GM18870 (cell line): ENCODE results near the gene SORL1.

Experiments
- ATAC-seq: cut with Tn5 transposase; IDR thresholded peaks from one replicate; pipeline ENCODE4 v1.9.1; 2021; ENCODE audit warnings: moderate library complexity; ENCODE audit not compliant: unreplicated experiment

Gene SORL1

DNA sequence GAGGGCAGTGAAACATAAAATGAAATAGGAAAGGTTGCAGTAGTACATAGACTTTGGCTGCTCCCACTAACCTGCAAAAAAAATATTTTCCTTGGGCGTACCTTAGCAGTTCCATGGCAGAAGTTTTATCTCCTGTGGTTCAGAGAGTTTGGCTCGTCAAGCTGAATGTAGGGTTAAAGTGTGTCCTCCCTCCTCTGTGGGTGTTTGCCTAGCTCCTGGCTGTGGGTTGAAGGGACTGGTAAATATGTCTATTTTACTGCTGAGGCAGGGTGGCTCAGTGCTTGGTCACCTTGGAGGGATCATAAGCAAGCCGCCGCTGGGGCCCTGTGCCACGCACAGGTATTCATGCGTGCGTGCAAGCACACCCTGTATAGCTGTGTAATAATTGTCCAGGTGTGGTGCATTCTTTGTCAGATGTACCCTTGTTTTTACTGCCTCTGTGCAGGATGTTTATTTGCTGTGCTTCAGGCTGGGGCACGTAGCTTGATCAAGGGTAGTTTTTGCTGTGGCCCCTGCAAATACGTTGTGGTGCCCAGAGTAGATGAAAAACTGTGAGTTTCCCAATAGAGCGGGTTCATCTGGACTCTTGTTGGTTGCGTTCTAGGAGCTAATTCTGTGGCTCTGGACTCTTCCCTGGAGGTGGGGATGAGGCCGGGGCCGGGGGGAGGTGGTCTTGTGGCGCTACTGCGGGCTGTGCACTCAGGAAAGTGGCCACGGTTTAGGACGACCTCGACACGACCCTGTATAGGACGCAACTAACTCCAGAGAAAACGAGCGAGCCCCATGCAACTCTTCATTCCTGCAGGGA is 732 bp upstream of the SORL1 start:
- no peak for ATAC-seq

DNA sequence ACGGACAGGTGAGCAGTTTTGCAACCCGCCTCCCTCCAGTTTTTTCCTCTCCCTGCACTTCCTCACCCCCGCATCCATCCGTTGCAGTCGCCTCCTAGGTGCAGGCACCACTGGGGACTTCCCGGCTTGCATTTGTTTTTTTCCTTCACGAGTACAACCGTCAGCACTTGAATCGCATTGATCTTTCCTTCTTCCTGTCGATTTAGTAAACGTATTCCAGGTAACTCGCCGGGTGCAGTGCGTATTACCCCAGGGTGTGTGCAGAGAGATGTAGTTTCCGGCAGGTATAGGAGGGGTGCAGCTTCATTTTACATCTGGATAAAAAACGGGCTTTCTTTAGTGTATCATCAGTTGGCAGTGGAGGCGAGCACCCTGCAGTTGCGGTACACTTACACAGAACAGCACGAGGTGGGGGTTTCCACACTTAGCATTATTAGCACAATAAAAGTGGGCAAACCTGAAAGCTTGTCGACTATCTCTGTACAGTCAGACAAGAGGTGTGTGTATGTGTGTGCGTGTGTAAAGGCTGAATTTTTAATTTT is 566 bp downstream of the SORL1 start, which contains the start of gene SORL1-AS1:
Gene SORL1-AS1 (minus strand): TSS at position 359 of the 542 bp plus-strand sequence.
- ATAC-seq = no peak

DNA sequence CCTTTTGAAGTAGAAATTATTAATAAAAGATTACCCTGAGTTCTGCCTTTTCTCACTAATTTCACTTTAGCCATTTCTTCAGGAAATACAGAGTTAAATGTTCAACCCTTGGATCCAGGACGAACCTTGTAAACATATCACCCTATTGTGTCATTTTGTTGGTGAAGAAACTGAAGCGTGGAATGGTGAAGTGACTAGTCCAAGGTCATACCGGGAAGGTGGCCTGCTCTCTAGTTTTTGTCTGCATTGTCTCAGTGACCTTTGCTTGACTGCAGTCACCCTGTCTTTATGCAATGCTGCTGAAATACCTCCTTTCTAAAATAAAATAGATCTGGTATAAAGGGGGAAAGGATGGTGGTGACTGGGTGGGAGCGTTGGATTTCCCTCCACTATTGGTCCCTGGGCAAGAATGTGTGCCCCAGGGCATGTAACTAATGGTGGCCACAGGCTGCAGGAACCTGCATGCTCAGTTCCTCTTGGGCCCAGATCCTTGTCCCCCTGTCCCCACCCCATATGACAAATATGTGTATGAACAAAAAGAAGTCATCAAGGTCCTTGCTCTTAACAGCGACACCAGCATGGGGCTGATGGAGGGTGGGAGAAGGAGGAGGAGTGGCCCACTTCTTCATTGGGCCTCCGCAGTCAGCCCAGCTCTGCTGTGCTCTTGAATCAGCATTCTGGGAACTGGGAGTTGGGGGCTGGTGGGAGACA is 1.6 kb downstream of the SORL1 start:
- ATAC-seq = no peak

DNA sequence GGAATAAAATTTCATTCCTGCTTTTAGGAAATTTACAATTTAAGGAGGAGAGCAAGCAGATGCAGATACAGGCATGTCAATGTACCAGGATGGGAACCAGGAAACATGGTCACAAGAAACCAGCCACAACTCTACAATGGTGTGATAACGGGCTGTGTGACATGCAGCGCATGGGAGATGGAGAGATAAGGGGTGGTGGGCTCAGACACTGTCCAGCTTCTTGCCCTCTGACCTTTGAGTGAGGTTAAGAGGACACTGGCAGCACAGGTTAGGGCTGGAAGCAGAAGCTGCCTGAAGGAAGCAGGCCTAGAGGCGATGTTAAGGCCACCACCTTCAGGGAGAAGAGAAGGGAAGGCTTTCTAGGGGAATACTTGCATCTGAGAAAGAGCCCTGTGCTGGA is 3.0 kb downstream of the SORL1 start:
- ATAC-seq = no peak

DNA sequence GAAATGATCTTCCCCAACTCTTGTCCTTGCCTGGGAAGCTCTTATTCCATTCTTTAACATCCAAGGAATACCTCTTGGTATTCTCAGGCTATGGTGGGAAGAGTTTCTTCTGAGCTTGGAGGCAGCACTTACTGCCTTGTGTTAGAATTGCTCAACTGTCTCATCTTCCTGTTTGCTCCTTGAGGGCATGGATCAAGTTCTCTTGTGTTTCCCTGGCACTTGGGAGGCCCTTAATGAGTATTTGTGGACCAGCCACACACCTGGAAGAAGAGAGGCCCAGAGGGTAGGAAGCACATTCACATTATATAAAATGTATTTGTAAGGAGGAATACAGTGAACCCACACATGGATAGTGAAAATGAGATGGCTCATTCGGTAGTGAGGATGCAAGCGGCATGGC is 4.0 kb downstream of the SORL1 start:
- no peak for ATAC-seq

DNA sequence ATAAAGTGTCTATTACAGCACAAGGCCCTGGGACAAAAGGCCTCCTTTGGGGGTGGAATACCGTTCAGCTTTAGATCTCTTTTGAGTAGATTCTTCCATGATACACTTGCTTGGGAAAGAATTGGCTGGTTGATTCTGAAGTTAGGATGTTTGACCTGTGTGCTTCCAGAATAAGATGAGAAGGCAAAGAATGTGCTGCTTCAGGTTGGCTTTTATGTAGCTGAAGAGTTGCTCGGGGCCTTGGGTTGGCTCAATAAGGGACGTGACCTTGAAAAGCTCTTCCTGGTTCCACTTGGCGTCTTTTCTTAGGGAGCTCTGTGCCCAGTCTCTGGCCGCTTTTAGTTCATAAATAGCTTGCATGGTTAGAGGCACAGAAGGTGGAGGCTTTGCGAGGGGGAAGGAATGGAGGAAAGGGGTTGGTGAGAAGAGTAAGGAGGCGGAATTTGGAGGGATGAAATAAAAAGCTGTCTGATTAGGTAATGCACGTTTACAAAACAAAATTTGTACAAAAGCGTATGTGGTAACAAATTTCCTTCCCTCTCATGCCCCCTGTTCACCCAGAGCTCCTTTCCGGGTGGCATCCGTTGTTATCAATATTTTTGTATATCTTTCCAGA is 4.8 kb downstream of the SORL1 start:
- ATAC-seq = no peak

DNA sequence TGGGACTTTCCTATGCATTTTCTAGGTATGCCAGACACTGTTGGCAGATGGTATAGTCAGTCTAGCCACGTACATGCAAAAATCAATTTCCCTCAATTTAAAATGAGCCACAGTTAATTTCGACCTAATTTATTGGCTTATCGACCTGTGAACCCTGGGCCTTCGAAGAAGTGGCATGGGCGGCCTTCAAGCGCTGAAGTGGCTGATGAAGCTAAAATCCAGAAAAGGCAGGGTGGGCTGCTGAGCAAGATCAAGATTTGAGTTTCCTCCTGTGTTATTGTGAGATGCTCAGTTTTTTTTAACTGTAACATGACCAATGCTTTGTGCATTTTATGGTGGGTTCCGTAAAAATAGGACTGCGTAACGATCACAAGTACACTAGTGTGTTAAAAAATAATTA is 6.4 kb downstream of the SORL1 start:
- no peak for ATAC-seq

DNA sequence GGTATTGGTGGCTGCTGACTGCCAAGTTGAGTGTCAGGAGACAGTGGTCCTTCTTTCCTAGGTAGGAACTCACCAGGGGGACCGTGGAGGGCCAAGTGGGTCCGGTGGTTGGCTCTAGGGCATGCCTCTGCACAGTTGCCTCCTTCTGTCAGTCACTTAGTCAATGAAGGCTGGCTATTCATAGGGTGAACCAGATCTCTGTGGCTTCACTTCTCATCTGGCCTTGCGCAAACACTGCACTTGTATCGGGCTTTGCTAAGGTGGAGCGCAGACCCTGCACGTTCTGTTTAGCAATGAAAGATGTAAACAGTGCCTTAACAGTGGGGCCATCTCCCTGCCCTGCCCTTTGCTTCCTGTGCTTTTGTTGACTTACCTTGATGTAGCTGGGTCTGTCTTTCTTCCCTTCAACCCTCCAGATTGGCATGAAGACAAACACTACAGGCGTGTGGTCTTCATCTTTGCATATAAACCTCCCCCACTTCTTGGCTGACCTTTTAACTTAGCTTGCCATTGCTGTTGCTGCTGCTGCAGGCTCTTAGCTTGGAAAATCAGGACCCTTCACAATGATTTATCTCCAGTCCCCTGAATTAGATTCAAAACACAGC is 7.4 kb downstream of the SORL1 start:
- no peak for ATAC-seq

DNA sequence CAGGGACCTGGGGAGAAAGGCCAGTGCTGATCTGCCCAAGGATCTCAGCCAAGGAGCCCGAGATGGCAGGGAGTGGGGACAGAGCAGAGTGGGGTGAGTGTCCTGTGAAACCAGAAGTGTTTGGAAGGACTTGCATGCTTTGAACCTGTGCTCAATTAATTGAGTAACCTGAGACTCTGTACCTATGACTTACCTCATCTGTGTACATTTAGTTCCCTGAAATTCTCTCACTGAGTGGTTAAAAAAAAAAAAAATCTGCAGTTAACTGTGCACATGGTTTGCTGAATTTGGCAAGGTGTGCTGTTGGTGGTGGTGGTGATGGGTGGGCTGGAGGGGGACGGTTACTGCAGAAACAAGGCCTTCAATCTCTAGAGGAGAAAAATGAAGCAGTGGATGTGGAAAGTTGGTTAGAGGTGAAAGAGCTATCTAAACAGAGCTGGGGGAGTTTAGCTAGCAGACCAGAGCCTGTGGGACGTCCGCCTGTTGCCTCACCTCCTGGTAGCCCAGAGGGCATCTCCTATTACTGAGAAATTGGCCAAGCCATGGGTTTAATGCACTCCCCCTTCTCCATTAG is 8.9 kb downstream of the SORL1 start:
- ATAC-seq = no peak

DNA sequence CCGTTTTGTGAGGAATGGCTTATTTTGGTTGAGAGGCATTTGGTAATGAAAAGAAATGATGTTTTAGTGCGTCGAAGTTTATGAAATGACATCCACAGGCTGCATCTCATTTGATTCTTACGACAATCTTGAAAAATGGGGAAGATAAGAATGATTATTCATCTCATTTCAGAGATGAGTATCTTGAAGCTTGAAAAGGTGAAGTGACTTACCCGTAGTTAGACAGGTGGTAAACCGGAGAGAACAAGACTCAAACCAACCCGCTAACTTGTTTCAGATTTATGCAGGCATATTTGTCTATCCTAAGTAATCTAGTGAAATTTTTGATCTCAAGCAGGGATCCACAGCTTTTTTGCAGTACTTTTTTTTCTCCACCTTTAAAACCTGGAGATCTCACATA is 9.7 kb downstream of the SORL1 start:
- no peak for ATAC-seq

DNA sequence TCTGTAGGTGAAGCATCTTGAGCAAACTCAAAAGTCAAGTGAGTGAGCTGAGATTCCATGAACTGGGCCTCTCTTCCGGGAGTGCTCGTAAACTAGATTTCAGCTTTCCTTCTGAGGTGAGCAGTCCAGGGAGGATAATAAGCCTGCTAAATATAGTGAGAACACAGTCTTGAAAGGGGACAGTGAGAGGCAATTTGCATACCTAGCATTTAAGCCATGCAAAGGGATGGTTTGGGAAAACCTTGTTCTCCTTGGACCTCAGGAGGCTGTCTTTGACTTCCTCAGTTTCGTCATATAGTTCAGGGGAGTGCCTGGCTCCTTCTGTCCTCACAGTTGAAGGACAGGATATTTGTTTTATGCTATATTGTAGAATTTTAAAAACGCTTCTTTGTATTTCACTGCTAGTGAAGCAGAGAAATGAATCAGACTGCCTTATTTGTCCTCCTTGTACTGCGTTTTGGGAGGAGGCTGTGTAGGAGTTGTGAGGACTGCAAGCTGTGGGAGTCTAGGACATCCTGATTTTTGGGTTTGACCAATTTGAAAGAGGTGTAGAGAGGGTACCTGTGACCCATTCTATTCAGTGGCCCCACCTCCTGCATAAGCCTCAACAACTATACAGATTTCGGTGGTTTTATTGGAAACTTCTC is 11.7 kb downstream of the SORL1 start:
- ATAC-seq = no peak

DNA sequence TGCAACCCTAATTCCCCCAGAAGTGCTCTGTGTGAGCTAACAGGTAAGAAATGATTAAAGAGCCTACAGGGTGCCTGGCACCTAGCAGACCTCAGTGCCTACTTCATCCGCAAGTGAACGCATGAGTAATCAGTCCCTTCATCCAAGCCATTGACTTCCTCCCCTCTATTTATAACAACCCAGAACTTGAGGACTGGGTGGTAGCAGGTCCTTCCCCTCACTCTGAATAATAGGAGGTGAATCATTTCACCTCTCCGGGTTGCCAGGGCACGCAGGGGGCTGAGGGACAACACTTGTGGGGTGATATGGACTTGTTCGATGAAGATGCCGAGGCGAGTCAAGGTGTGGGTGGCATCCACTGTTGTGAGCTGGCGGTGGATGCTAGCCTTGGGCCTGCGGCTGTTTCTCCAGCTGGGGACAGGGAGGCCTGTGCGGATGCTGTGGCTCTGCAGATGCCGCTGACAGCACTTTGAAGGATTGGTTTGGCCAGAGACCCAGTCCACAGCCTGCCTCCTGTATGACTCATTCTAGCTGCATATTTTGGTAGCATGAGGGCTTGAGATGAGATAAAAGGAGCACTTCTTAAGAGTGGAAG is 12.3 kb downstream of the SORL1 start:
- peak; percentile 41 for ATAC-seq

DNA sequence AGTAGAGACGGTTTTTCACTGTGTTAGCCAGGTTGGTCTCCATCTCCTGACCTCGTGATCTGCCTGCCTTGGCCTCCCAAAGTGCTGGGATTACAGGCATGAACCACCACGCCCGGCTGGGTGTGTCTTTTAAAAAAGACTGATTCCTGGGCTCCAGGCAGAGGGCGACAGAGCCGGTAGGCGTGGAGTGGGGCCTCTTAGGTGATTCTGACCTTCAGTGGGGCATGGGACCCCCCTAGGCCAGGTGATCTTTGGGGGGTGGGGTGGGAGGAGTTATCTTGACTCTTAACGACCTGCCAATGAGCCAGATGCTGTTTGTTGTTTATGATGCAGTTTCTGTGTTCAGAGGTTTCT is 13.6 kb downstream of the SORL1 start:
- no peak for ATAC-seq

DNA sequence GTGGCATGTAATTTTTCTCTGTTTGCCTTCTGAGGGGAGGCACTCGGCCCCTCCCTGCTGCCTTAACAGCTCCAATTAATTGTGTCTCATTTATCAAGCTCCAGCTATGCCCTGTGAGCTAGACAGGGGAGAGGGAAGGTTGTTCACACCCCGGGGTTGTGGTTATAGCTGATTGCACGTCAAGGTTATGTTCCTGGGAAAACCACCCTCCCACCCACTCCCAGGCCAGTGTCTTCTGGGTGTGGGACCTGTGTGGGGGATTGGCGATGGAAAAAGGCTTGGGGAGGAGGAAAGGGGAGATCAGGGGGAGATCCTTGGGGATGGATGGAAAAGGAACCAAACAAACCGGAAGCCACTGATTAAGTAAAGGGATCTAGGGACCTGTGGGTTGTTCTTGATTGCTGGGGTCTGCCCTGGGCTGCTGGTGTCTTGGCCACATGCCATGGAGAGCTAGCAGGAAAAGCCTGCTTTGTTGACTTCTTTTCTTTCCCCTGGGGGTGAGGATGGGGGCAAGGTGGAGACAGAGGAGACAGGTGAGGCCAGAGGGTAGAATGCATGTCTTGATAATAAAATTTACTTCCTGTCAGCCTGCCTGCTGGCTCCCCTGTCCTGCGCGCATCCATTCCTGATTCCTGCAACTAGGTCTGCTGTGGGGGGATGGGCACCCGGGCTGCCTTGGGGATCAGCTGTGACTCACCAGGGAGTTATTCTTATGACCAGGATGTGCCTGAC is 14.1 kb downstream of the SORL1 start:
- no peak for ATAC-seq

DNA sequence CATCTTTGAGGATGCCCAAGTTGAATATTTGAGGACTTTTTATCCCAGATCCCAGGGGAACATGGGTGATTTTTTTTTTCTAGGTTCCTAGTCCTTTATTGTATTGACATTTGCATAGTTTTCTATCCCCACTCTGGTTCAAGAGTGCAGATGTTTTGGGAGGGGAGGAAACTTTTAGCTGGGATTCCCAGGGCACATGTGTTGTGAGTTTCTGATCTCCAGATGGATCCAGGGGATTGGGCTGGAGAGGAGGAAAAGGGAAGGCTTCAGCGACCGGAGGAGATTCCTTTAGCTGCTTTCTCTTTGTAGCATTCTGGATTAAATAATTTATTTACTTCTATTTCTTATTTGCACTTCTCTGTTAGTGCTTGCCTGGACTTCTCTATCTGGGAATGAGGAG is 15.4 kb downstream of the SORL1 start:
- ATAC-seq = no peak

DNA sequence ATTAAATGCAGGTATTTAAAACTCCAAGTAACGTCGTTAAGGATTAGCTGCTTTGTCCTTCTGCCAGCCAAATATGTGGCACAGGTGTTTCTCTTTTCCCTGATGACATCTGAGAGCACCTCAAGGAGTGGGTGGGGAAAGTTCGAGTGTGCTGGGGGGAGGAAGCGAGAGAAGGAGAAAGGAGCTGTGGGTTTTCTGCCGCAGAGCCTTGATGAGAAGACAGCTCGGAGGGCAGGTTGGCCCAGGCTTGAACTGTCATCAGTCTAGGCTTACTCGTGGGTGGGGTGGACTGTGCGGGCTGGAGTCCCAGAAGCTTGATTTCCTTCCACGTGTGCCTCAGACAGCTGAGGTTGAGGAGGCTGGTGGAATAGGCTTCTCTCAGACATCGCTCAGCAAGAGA is 15.9 kb downstream of the SORL1 start:
- ATAC-seq = peak; percentile 40

DNA sequence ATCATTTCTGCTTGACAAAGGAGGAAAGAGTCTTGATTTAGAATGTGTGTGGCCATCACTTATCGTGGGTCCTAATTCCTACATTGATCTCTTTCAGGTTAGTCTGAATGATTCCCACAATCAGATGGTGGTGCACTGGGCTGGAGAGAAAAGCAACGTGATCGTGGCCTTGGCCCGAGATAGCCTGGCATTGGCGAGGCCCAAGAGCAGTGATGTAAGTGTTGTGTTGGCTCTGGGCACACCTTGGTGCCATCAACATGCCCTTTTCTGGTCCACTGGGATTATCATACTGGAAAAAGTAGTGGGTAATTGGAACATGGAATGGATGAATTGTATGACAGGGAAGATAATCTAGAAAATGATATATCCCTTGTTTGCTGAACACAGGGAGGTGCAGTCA is 17.8 kb downstream of the SORL1 start:
- no peak for ATAC-seq

DNA sequence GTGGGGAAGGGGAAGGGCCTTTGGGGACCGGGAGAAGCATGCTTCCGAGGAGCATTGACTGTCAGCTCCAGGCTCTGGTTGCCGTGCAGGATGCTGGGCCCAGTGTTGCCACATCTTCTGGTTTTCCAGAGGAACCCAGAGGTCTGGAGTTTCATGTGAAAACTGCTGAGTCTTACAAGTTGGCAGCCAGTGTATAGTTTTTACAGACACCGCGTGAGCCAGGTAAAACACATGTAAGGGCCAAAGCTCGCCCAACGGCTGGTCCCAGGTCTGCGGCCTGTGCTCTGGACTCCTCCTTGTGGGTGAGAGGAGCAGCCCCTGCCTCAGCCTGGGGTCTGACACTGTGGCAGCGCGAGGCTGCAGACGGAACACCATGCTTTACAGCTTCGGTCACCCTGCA is 19.1 kb downstream of the SORL1 start:
- ATAC-seq = no peak

DNA sequence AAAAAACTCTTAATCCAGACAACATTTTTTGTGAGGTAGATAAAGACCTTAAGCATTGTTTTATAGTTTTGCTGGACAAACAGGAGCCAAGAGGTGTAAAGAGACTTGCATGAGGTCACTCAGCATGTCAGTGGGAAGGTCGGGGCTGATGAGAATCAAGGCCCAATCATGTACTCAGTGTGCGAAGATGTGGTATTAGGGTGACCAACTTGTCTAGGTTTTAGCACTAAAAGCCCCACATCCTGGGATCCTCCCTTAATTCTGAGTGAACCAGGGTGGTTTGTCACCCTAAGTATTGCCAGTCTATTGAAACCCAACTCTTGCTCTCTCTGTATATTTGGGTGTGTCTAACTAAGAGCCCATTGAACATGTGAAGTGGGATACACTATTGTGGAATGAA is 20.2 kb downstream of the SORL1 start:
- no peak for ATAC-seq
